Endodermal cell (in vitro differentiated cells): ENCODE measurements around the gene GTF2IRD1. TPM values are rescaled to one million over a fixed set of nuclear protein-coding genes. Genes with fewer than 3 reads are reported as not detected.

Experiments
- DNase-seq: peaks from one replicate; pipeline ENCODE4 v3.0.0-alpha.2; 2017
- H3K27ac ChIP-seq: 2 replicates; pipeline ENCODE4 v1.5.1; 2013; ENCODE audit warnings: mild to moderate bottlenecking, low read depth, low read length, moderate library complexity
- H3K27me3 ChIP-seq: 2 replicates; pipeline ENCODE4 v1.6.1; 2013; ENCODE audit warnings: mild to moderate bottlenecking, low read length, moderate library complexity; ENCODE audit not compliant: insufficient read depth, control insufficient read depth, poor library complexity, severe bottlenecking
- H3K36me3 ChIP-seq: 2 replicates; pipeline ENCODE4 v1.7.0; 2013; ENCODE audit warnings: mild to moderate bottlenecking, low read length, moderate library complexity; ENCODE audit not compliant: control insufficient read depth, insufficient read depth
- H3K4me1 ChIP-seq: one replicate; pipeline ENCODE4 v1.7.0; 2013; ENCODE audit warnings: low read length; ENCODE audit not compliant: control insufficient read depth, insufficient read depth
- H3K4me3 ChIP-seq: 2 replicates; pipeline ENCODE4 v1.5.1; 2013; ENCODE audit warnings: mild to moderate bottlenecking, low read length, moderate library complexity
- H3K9ac ChIP-seq: 2 replicates; pipeline ENCODE4 v1.6.1; 2013; ENCODE audit warnings: mild to moderate bottlenecking, low read length, moderate library complexity; ENCODE audit not compliant: poor library complexity, severe bottlenecking; ENCODE audit errors: extremely low read depth
- H3K9me3 ChIP-seq: 2 replicates; pipeline ENCODE4 v1.6.1; 2013; ENCODE audit warnings: mild to moderate bottlenecking, low read length, moderate library complexity; ENCODE audit not compliant: control insufficient read depth
- H3K27ac Mint-ChIP-seq: 2 replicates; pipeline ENCODE4 v1.8.0; 2020; ENCODE audit warnings: mixed read lengths
- H3K27me3 Mint-ChIP-seq: 2 replicates; pipeline ENCODE4 v1.8.0; 2021; ENCODE audit warnings: mild to moderate bottlenecking, mixed read lengths; ENCODE audit not compliant: insufficient read depth
- H3K36me3 Mint-ChIP-seq: 2 replicates; pipeline ENCODE4 v1.8.0; 2020; ENCODE audit warnings: low read depth, mixed read lengths
- H3K4me1 Mint-ChIP-seq: 2 replicates; pipeline ENCODE4 v1.8.0; 2020; ENCODE audit warnings: mixed read lengths
- H3K4me3 Mint-ChIP-seq: 2 replicates; pipeline ENCODE4 v1.8.0; 2020; ENCODE audit warnings: mild to moderate bottlenecking, moderate library complexity, mixed read lengths
- H3K9me3 Mint-ChIP-seq: 2 replicates; pipeline ENCODE4 v1.8.0; 2020; ENCODE audit warnings: mild to moderate bottlenecking, mixed read lengths
- CTCF ChIP-seq: fragments of 200-600 bp; sonication (generic); conservative IDR thresholded peaks from 2 replicates; pipeline ENCODE4 v1.5.0; 2021; ENCODE audit warnings: antibody characterized with exemption, mild to moderate bottlenecking
- WGBS, 2 experiments: methylation state at CpG; one replicate each; pipeline versions ENCODE4 v1.1.5 to v1.1.7; 2013; ENCODE audit warnings: missing lambda C conversion rate in 2 of 2, mixed read lengths in 1 of 2; ENCODE audit not compliant: insufficient coverage in 1 of 2, insufficient read length in 1 of 2; 5-methylcytosine and 5-hydroxymethylcytosine counted together
- total RNA-seq, 2 donors: library from RNA; stranded (reverse); fragmentation: NEBNext Ultra II Directional in 1 of 2; extraction: Animal tissue kit (Norgen Biotek cat#: 25700) in 1 of 2; gene quantifications; 2 replicates in 1 of 2; 3 replicates in 1 of 2; pipeline ENCODE4 v1.2.1, GENCODE V29; 2021

Gene GTF2IRD1
- total RNA-seq, 2 donors from 2014 or later: 54.8 to 84.4 TPM

GRCh38 chr7:74512762-74513161 is 59.1 kb downstream of the GTF2IRD1 start:
- no peak overlapping the region for H3K4me3 Mint-ChIP-seq
- H3K9ac ChIP-seq: no peak overlapping the region
- no peak overlapping the region for H3K27ac ChIP-seq
- no peaks in the 10 kb centered on the region for H3K4me1 ChIP-seq
- no peaks in the 10 kb centered on the region for H3K27me3 Mint-ChIP-seq
- no peak for TF ChIP-seq CTCF
- H3K9me3 ChIP-seq: no peaks in the 10 kb centered on the region
- peaks cover 55% of the 10 kb centered on the region for H3K36me3 Mint-ChIP-seq
- peaks cover 57% of the 10 kb centered on the region for H3K36me3 ChIP-seq
- no peaks in the 10 kb centered on the region for H3K9me3 Mint-ChIP-seq
- no peak for DNase-seq
- no peak overlapping the region for H3K4me3 ChIP-seq
- no peaks in the 10 kb centered on the region for H3K4me1 Mint-ChIP-seq
- WGBS, 2 experiments: 94 to 96% methylated on average over 13 to 18 of the region's 18 CpGs
- no peak overlapping the region for H3K27ac Mint-ChIP-seq
- no peaks in the 10 kb centered on the region for H3K27me3 ChIP-seq

- Histone ChIP-seq H3K27me3 (no peaks in the 10 kb centered on the region), H3K4me3 (no peak overlapping the region), H3K9me3 (no peaks in the 10 kb centered on the region), H3K9ac (no peak overlapping the region), H3K36me3 (peaks cover 64% of the 10 kb centered on the region), H3K4me1 (no peaks in the 10 kb centered on the region), H3K27ac (peak overlapping the region; percentile 32)
- Mint-ChIP-seq H3K27me3 (no peaks in the 10 kb centered on the region), H3K4me3 (no peak overlapping the region), H3K36me3 (peaks cover 57% of the 10 kb centered on the region), H3K4me1 (no peaks in the 10 kb centered on the region), H3K9me3 (peaks cover 2% of the 10 kb centered on the region), H3K27ac (no peak overlapping the region)
- no peak for TF ChIP-seq CTCF
- no peak for DNase-seq
- WGBS, 2 experiments: 87 to 97% methylated on average over 9 to 11 of the region's 11 CpGs
These were observed 60.5 kb downstream of the GTF2IRD1 start for GRCh38 chr7:74514131-74514591.

- no peak for TF ChIP-seq CTCF
- DNase-seq: no peak
These were observed 61.6 kb downstream of the GTF2IRD1 start for GRCh38 chr7:74515276-74515675.

More at GRCh38 chr7:74515276-74515675, 61.6 kb downstream of the GTF2IRD1 start:
- no peak overlapping the region for H3K4me3 ChIP-seq
- no peaks in the 10 kb centered on the region for H3K27me3 ChIP-seq
- Mint-ChIP-seq H3K27ac (no peak overlapping the region), H3K4me3 (no peak overlapping the region), H3K9me3 (peaks cover 2% of the 10 kb centered on the region), H3K27me3 (no peaks in the 10 kb centered on the region), H3K4me1 (no peaks in the 10 kb centered on the region), H3K36me3 (peaks cover 65% of the 10 kb centered on the region)
- H3K36me3 ChIP-seq: peaks cover 66% of the 10 kb centered on the region
- H3K4me1 ChIP-seq: no peaks in the 10 kb centered on the region
- no peak overlapping the region for H3K27ac ChIP-seq
- H3K9ac ChIP-seq: no peak overlapping the region
- 94 to 96% methylated on average over 5 to 15 of the region's 15 CpGs for WGBS, 2 experiments
- H3K9me3 ChIP-seq: peaks cover 7% of the 10 kb centered on the region
